Esophagus muscularis mucosa (tissue), 4 donors: ENCODE measurements around the gene DTNA.

ENCODE experiments used
- EP300 ChIP-seq: sonication (generic); formaldehyde crosslinking; IDR thresholded peaks from one replicate; pipeline ENCODE4 v1.6.1; 2017; ENCODE audit warnings: antibody characterized with exemption
- POLR2A ChIP-seq: fragments of 450-650 bp; IDR thresholded peaks from one replicate; pipeline ENCODE4 v1.6.1; 2017; ENCODE audit warnings: antibody characterized with exemption, moderate library complexity, mild to moderate bottlenecking, low read depth
- POLR2AphosphoS5 ChIP-seq, 2 donors: sonication (generic); formaldehyde crosslinking; IDR thresholded peaks; one replicate each; pipeline ENCODE4 v1.6.1; 2017; ENCODE audit warnings: antibody characterized with exemption in 2 of 2
- TF ChIP-seq, protein P1 (sequence below), 3 experiments: fragments of 200-600 bp in 2 of 3; fragments of 450-650 bp in 1 of 3; sonication (generic) in 2 of 3; IDR thresholded peaks; one replicate each; pipeline ENCODE4 v1.5.1; 2017 to 2019; ENCODE audit warnings: antibody characterized with exemption in 3 of 3, mild to moderate bottlenecking in 2 of 3, moderate library complexity in 1 of 3

DNA sequence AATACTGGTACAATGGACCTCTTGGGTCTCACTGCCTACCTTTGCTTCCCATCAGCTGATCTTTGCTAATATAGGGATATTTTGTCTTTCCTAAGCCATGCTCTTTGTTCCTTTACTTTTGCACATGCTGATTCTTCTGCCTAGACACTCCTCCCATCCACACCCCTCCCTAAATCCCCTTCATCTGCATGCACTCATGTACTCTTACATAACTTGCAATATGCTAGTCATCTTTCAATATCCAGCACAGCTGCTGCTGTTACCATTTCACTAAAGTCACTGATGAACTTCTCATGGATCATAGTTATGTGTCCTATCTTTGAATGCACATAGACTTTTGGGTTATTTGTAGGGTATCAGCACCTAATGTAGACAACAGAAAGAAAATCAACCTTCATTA lies 18.5 kb upstream of the DTNA start:
- TF ChIP-seq POLR2AphosphoS5 (IDR thresholded peaks at IDR 0.05) (no peak), POLR2A (no peak), EP300 (no peak)
- TF ChIP-seq, protein P1, sequence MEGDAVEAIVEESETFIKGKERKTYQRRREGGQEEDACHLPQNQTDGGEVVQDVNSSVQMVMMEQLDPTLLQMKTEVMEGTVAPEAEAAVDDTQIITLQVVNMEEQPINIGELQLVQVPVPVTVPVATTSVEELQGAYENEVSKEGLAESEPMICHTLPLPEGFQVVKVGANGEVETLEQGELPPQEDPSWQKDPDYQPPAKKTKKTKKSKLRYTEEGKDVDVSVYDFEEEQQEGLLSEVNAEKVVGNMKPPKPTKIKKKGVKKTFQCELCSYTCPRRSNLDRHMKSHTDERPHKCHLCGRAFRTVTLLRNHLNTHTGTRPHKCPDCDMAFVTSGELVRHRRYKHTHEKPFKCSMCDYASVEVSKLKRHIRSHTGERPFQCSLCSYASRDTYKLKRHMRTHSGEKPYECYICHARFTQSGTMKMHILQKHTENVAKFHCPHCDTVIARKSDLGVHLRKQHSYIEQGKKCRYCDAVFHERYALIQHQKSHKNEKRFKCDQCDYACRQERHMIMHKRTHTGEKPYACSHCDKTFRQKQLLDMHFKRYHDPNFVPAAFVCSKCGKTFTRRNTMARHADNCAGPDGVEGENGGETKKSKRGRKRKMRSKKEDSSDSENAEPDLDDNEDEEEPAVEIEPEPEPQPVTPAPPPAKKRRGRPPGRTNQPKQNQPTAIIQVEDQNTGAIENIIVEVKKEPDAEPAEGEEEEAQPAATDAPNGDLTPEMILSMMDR (IDR thresholded peaks at IDR 0.05): no peak
